Activated naive CD8-positive, alpha-beta T cell treated with anti-CD3 and anti-CD28 coated beads for 36 hours (primary cell): ENCODE data around the gene RFX2. TPM values are rescaled to one million over a fixed set of nuclear protein-coding genes. Genes with fewer than 3 reads are reported as not detected.

Source experiments
- DNase-seq: peaks from one replicate; pipeline ENCODE4 v3.0.0; 2021
- H3K27ac Mint-ChIP-seq: one replicate; pipeline ENCODE4 v1.8.0; 2022; ENCODE audit warnings: mild to moderate bottlenecking, moderate library complexity, mixed read lengths
- H3K27me3 Mint-ChIP-seq: one replicate; pipeline ENCODE4 v1.8.0; 2022; ENCODE audit warnings: mild to moderate bottlenecking, mixed read lengths
- H3K36me3 Mint-ChIP-seq: one replicate; pipeline ENCODE4 v1.8.0; 2021; ENCODE audit warnings: mild to moderate bottlenecking, mixed read lengths
- H3K4me1 Mint-ChIP-seq: one replicate; pipeline ENCODE4 v1.8.0; 2021; ENCODE audit warnings: mixed read lengths
- H3K4me3 Mint-ChIP-seq: one replicate; pipeline ENCODE4 v1.8.0; 2022; ENCODE audit warnings: mild to moderate bottlenecking, moderate library complexity, mixed read lengths
- H3K9me3 Mint-ChIP-seq: one replicate; pipeline ENCODE4 v1.8.0; 2022; ENCODE audit warnings: mixed read lengths
- total RNA-seq, 2 experiments: library from RNA; stranded (reverse); gene quantifications; one replicate each; pipeline ENCODE4 v1.2.3, GENCODE V29; 2021

Gene RFX2
- total RNA-seq, 2 experiments from 2014 or later, result 9.5 to 10.3 TPM

- Mint-ChIP-seq H3K4me1 (peaks cover 56% of the 10 kb centered on the region), H3K27me3 (no peaks in the 10 kb centered on the region), H3K27ac (peak overlapping the region; percentile 57), H3K4me3 (peak overlapping the region; percentile 23), H3K9me3 (no peaks in the 10 kb centered on the region), H3K36me3 (no peaks in the 10 kb centered on the region)
- DNase-seq, result no peak
These were observed 47.2 kb downstream of the RFX2 start for GRCh38 chr19:6062961-6063575.

GRCh38 chr19:6062274-6062673 is 48.0 kb downstream of the RFX2 start:
- Mint-ChIP-seq H3K27ac (peak overlapping the region; percentile 73), H3K4me3 (peak overlapping the region; percentile 19), H3K4me1 (peaks cover 62% of the 10 kb centered on the region)

GRCh38 chr19:6061376-6062130 is 48.7 kb downstream of the RFX2 start:
- H3K36me3 Mint-ChIP-seq, result no peaks in the 10 kb centered on the region
- no peak overlapping the region for H3K4me3 Mint-ChIP-seq
- peaks cover 61% of the 10 kb centered on the region for H3K4me1 Mint-ChIP-seq
- no peaks in the 10 kb centered on the region for H3K9me3 Mint-ChIP-seq
- no peak for DNase-seq
- H3K27me3 Mint-ChIP-seq, result no peaks in the 10 kb centered on the region
- H3K27ac Mint-ChIP-seq, result peak overlapping the region; percentile 80

More at GRCh38 chr19:6062274-6062673, 48.0 kb downstream of the RFX2 start:
- no peaks in the 10 kb centered on the region for H3K36me3 Mint-ChIP-seq
- H3K9me3 Mint-ChIP-seq, result no peaks in the 10 kb centered on the region
- peak; percentile 53 for DNase-seq
- H3K27me3 Mint-ChIP-seq, result no peaks in the 10 kb centered on the region

DNA sequence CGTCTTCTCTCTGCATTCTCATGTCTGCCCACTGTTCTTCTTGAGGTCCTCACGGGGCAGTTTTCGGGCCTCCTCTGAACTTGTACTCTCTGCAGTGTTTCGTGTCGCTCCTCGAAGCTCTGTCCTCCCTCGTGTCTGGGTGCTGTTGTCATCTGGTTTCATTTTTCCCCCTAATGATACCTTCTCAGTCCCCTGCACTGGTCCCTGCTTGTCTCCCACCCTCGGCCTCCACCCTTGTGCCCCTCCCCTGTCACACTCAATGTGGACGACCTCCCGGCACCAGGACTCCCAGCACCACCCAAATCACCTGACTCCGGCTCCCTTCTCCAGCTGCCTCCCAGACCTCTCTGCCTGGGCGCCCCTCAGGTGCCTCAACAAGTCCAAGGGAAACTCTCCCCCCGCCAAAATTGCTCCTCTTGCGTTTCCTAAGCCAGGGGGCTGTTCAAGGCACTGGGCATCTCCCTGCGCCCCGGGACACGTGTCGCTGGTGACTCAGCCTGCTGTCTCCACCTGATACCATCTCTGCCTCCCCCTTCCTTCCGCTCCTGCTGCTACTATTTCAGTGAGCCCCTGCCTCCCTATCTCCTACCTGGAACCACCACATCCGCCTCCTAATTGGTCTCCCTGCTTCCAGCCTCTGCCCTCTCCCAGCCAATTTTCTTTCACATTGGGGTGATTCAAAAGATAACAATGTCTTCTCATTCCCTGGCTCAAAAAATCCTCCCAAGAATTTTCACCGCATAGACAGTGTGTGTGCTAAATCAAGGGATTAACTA is 49.5 kb downstream of the RFX2 start:
- Mint-ChIP-seq H3K9me3 (no peaks in the 10 kb centered on the region), H3K4me1 (peaks cover 55% of the 10 kb centered on the region), H3K27ac (peak overlapping the region; percentile 80), H3K4me3 (peak overlapping the region; percentile 32), H3K27me3 (no peaks in the 10 kb centered on the region), H3K36me3 (no peaks in the 10 kb centered on the region)
- peak; percentile 31 for DNase-seq

GRCh38 chr19:6059988-6060599 is 50.2 kb downstream of the RFX2 start:
- Mint-ChIP-seq H3K4me1 (peaks cover 49% of the 10 kb centered on the region), H3K27ac (peak overlapping the region; percentile 80), H3K9me3 (no peaks in the 10 kb centered on the region), H3K4me3 (no peak overlapping the region), H3K27me3 (no peaks in the 10 kb centered on the region), H3K36me3 (no peaks in the 10 kb centered on the region)
- DNase-seq, result no peak

DNA sequence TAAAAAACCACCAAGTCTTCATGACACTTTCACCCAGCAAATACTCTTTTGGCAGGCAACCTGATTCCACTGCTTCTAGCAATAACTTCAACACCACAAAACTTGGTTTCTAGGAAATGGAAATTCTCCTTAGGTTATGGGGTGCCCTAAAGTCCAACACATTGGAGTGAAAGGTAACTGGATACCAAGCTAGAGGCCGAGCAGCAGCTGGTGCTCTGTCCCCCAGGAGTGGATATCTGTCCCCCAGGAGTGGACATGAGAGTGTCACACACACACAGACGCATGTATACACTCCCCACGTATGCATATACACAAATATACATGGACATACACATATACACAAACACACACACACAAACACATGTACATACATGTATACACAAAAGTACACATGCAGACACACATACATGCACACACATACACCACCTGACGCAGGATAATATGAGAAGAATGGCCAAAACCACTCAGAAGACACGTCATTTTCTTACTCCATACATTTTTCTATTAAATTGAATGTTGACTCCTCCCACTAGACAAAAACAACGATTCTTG is 50.8 kb downstream of the RFX2 start:
- H3K4me3 Mint-ChIP-seq, result no peak overlapping the region
- no peaks in the 10 kb centered on the region for H3K9me3 Mint-ChIP-seq
- H3K27ac Mint-ChIP-seq, result no peak overlapping the region
- H3K36me3 Mint-ChIP-seq, result no peaks in the 10 kb centered on the region
- H3K27me3 Mint-ChIP-seq, result no peaks in the 10 kb centered on the region
- DNase-seq, result no peak
- H3K4me1 Mint-ChIP-seq, result peaks cover 45% of the 10 kb centered on the region

DNA sequence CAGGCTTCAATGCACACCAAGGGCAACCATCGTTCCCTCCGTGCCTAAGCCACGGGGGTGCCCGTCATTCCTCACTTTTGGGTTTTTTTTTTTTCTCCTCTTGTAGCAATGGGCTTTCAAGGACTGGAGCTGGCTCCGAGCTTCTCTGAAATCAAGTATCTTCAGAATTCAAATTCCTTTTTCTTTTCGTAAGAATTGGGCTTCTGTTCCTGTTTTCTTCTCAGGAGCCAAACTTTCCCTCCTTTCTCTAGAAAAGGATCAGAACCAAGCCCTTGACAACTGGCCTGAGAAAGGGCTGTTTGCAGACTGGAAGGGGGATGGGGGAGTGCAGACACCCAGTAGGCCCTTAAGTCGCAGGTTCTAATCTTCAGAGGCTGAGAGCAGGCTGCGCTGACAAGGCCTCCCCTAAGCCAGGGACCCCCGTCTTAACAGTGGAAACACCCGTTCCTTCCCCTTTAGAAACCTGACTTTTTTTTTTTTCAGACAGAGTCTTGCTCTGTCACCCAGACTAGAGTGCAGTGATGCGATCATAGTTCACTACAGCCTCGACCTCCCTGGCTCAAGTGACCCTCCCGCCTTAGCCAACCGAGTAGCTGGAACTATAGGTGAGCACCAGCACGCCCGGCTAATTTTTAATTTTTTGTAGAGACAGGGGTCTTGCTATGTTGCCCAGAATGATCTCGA is 51.6 kb downstream of the RFX2 start:
- Mint-ChIP-seq H3K4me3 (no peak overlapping the region), H3K4me1 (peaks cover 44% of the 10 kb centered on the region), H3K27ac (no peak overlapping the region), H3K9me3 (no peaks in the 10 kb centered on the region), H3K27me3 (no peaks in the 10 kb centered on the region), H3K36me3 (no peaks in the 10 kb centered on the region)
- DNase-seq, result no peak

DNA sequence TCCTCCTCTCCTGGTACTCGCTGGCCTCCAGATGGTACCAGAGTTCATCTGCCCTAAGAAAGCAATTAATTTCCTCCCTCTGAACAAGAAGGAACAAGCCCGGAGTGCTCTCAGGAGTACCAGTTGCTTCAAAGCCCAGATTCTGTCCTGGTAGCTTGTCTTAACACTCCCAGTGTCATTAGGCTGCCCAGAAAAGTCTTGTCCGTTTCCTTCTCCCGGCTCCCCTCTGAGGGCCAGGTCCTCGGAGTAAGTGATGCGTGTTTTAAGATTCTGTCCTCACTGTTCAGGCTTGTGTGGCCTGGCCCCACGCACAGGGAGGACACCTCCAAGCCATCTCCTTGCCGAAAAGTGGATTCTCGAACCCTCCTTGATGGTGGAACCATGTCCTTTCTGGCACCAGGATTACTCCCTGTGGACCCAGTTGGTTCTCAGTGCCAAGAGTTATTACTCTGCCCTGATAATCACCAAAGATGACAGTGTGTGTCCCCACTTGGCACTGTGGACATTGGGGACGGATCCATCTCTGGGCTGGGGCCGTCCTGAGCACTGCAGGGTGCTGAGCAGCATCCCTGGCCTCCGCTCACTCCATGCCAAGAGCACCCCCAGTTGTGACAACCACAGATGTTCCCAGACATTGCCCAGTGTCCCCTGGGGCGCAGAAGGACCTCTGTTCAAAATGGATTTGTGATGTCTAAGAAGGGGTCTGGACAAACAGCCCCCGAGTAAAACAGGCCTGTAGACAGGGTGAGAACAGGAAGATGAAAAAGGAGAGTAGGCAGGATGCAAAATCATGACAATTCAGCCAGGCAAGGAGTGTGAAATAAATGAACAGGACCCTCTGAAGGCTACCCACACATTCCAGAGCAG is 52.4 kb downstream of the RFX2 start:
- Mint-ChIP-seq H3K9me3 (no peaks in the 10 kb centered on the region), H3K4me3 (no peak overlapping the region), H3K27me3 (no peaks in the 10 kb centered on the region), H3K27ac (no peak overlapping the region), H3K36me3 (no peaks in the 10 kb centered on the region), H3K4me1 (peaks cover 43% of the 10 kb centered on the region)
- DNase-seq, result no peak

DNA sequence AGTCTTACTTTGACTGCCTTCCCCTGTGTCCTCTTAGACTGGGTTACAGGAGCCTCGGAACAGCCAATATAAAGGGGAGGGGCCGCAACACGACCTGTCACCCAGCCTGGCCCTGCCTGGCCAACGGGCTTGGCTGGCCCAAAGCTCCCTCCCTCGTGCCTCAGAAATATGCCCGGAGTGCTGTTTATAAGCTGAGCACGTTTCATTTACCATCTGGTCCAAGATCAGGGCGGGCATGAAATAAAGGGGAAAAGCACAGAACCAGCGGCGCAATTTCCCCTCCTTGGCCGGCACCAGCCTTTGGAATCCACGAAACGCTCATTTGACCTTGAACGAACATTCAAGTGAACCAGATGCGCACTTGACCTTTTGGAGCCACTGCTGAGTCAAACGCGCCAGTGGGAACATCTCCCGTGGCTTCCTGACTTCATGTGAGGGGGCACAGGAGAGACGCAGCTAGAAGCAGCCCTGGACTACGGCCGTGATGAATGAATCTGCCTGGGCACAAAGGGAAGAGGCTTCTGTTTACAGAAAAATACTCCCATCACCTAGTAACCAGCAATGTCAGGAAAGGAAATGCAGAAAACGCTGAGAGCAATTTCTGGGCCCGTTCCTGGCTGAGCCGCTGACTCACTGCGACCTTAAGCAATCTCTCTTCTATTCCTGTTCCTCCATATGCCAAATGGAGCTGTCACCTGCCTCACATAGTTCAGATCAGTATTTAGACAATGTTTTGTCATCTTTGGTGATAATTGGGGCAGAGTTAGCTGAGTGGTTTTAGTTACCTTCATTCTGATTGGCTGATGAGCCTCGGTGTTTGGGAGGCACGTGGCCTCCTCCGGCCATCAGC is 53.3 kb downstream of the RFX2 start:
- Mint-ChIP-seq H3K27ac (peak overlapping the region; percentile 50), H3K36me3 (no peaks in the 10 kb centered on the region), H3K4me3 (no peak overlapping the region), H3K27me3 (no peaks in the 10 kb centered on the region), H3K4me1 (peaks cover 34% of the 10 kb centered on the region), H3K9me3 (no peaks in the 10 kb centered on the region)
- DNase-seq, result no peak

GRCh38 chr19:6056282-6056741 is 54.0 kb downstream of the RFX2 start:
- Mint-ChIP-seq H3K4me3 (no peak overlapping the region), H3K9me3 (no peaks in the 10 kb centered on the region), H3K27ac (no peak overlapping the region), H3K27me3 (no peaks in the 10 kb centered on the region), H3K36me3 (no peaks in the 10 kb centered on the region), H3K4me1 (peaks cover 28% of the 10 kb centered on the region)
- DNase-seq, result no peak

DNA sequence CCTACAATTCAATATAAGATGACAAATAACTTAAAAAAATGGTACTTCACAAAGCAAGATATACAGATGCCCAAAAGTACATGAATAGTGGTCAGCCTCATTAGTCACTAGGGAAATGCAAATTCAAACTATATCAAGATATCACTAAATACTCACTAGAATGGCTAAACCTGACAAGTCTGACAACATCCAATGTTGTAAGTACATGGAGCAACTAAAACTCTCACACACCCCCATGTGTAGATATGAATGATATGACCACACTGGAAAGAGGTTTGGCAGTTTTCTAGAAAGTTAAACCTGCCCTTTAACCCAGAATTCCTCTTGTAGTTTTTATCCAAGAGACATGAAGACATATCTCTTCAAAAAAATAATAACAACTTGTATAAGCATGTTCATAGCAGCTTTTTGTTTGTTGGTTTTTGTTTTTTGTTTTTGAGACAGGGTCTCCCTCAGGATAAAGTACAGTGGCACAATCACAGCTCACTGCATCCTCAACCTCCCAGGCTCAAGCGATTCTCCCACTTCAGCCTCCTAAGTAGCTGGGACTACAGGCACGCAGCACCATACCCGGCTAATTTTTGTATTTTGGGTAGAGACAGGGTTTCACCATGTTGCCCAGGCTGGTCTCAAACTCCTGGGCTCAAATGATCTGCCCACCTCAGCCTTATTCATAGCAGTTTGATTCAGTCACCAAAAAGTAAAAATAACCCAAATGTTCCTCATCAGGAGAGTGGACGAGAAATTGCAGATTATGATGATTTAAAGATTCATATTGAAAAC is 55.1 kb downstream of the RFX2 start:
- H3K9me3 Mint-ChIP-seq, result no peaks in the 10 kb centered on the region
- H3K4me1 Mint-ChIP-seq, result peaks cover 17% of the 10 kb centered on the region
- no peak overlapping the region for H3K4me3 Mint-ChIP-seq
- DNase-seq, result no peak
- H3K27ac Mint-ChIP-seq, result no peak overlapping the region
- H3K27me3 Mint-ChIP-seq, result no peaks in the 10 kb centered on the region
- H3K36me3 Mint-ChIP-seq, result peaks cover 2% of the 10 kb centered on the region

DNA sequence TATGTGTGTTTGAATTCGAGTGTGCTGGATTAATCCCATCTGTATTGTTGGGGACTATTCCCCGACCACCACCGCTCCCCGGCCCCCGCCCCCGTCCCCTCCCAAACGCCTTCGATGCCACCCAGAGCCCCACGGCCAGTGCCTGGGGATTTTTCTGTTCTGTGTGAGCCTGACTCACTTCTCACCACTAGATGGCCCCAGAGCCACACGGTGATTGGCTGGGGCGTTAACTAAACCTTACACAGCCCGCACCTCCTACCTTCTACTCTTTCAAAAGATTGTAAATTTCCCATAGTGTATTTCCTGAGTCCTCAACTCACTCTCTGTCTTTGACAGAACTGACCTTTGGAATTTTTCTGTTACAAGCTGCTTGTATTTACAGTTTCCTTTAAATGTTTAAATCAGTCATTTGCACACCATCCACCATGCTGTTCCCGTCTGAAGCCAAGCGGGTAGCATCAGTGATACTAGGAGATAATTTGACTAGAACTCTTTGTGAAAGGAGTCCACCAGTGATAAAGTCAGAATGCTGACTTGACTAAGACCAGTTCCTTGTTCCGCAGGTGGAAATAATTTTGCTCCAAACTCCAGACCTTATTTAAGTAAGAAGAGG is 61.4 kb downstream of the RFX2 start:
- Mint-ChIP-seq H3K27me3 (no peaks in the 10 kb centered on the region), H3K4me3 (no peak overlapping the region), H3K27ac (no peak overlapping the region), H3K36me3 (peaks cover 2% of the 10 kb centered on the region), H3K9me3 (no peaks in the 10 kb centered on the region), H3K4me1 (peaks cover 7% of the 10 kb centered on the region)
- peak; percentile 74 for DNase-seq
